B cell (primary cell): ENCODE data around the gene CD274. TPM values are rescaled to one million over a fixed set of nuclear protein-coding genes. Genes with fewer than 3 reads are reported as not detected.

Experiments
- ATAC-seq: fragments of 200-7000 bp; cut with Tn5 transposase; one replicate; pipeline ENCODE4 v1.10.0; 2021; ENCODE audit warnings: low read depth, mild to moderate bottlenecking, moderate number of reproducible peaks, moderate library complexity
- CTCF ChIA-PET: fragments of 350-600 bp; sonication (Branson Sonifier 250); formaldehyde crosslinking; loops from one replicate; lab custom pipeline; 2021; ENCODE audit warnings: antibody characterized with exemption, inconsistent platforms; lab: Charles Lee
- POLR2A ChIA-PET: fragments of 350-600 bp; sonication (Branson Sonifier 250); formaldehyde crosslinking; loops from one replicate; lab custom pipeline; 2021; ENCODE audit warnings: antibody characterized with exemption; lab: Charles Lee
- DNase-seq: peaks from one replicate; pipeline ENCODE4 v3.0.0; 2013
- H2AFZ ChIP-seq: 2 replicates; pipeline ENCODE4 v1.6.1; 2012; ENCODE audit warnings: mild to moderate bottlenecking, low read depth, low read length; ENCODE audit not compliant: insufficient read depth, poor library complexity, severe bottlenecking
- H3K27ac ChIP-seq, 2 donors: 1 replicate in 1 of 2; 2 replicates in 1 of 2; pipeline ENCODE4 v1.5.1; 2012 to 2013; ENCODE audit warnings: low read length in 2 of 2, mild to moderate bottlenecking in 2 of 2, moderate library complexity in 1 of 2
- H3K27me3 ChIP-seq, 4 experiments: fragments of 200-600 bp in 1 of 4; sonication (generic) in 1 of 4; replicated peaks in 1 of 4; 1 replicate in 2 of 4; 2 replicates in 2 of 4; pipeline versions ENCODE4 v1.6.1 to v1.7.0; 2013 to 2016; ENCODE audit warnings: low read length in 3 of 4, mild to moderate bottlenecking in 2 of 4, mixed read lengths in 1 of 4, moderate library complexity in 1 of 4; ENCODE audit not compliant: insufficient read depth in 4 of 4, control insufficient read depth in 3 of 4; ENCODE audit errors: control extremely low read depth in 1 of 4
- H3K36me3 ChIP-seq, 2 experiments: replicated peaks in 1 of 2; 1 replicate in 1 of 2; 2 replicates in 1 of 2; pipeline versions ENCODE4 v1.6.1 to v1.7.1; 2013; ENCODE audit warnings: low read length in 1 of 2; ENCODE audit not compliant: insufficient read depth in 2 of 2, control insufficient read depth in 1 of 2; ENCODE audit errors: control extremely low read depth in 1 of 2, extremely low read depth in 1 of 2
- H3K4me1 ChIP-seq, 2 donors: fragments of 200-600 bp in 1 of 2; sonication (generic) in 1 of 2; 1 replicate in 1 of 2; 2 replicates in 1 of 2; pipeline versions ENCODE4 v1.5.1 to v1.6.1; 2013 to 2017; ENCODE audit warnings: low read length in 2 of 2; ENCODE audit not compliant: control insufficient read depth in 2 of 2, insufficient read depth in 2 of 2
- H3K4me2 ChIP-seq: replicated peaks from 2 replicates; pipeline ENCODE3; 2012; ENCODE audit warnings: mild to moderate bottlenecking, low read depth, low read length; ENCODE audit not compliant: poor library complexity, severe bottlenecking
- H3K4me3 ChIP-seq, 5 experiments: fragments of 200-600 bp in 1 of 5; sonication (generic) in 1 of 5; 1 replicate in 3 of 5; 2 replicates in 2 of 5; pipeline versions ENCODE4 v1.5.1 to v1.7.0; 2011 to 2016; ENCODE audit warnings: low read length in 4 of 5, mild to moderate bottlenecking in 4 of 5, low read depth in 2 of 5, control low read depth in 1 of 5, moderate library complexity in 1 of 5; ENCODE audit not compliant: insufficient read depth in 1 of 5; ENCODE audit errors: control extremely low read depth in 1 of 5, extremely low read depth in 1 of 5
- H3K79me2 ChIP-seq: fragments of 200-600 bp; sonication (generic); one replicate; pipeline ENCODE4 v1.6.0; 2016; ENCODE audit warnings: low read length; ENCODE audit not compliant: control insufficient read depth, insufficient read depth
- H3K9ac ChIP-seq: fragments of 200-600 bp; sonication (generic); 2 replicates; pipeline ENCODE4 v1.6.1; 2017; ENCODE audit warnings: mild to moderate bottlenecking, low read length, moderate library complexity
- H3K9me3 ChIP-seq, 3 donors: one replicate each; pipeline versions ENCODE4 v1.6.1 to v1.7.1; 2013; ENCODE audit warnings: low read length in 2 of 3; ENCODE audit not compliant: control insufficient read depth in 2 of 3, insufficient read depth in 1 of 3; ENCODE audit errors: control extremely low read depth in 1 of 3
- H4K20me1 ChIP-seq: 2 replicates; pipeline ENCODE4 v1.6.0; 2012; ENCODE audit warnings: mild to moderate bottlenecking, low read length; ENCODE audit not compliant: insufficient read depth, control insufficient read depth, poor library complexity, severe bottlenecking
- H3K27ac Mint-ChIP-seq: one replicate; pipeline ENCODE4 v1.8.0; 2021; ENCODE audit warnings: mixed read lengths
- H3K27me3 Mint-ChIP-seq: one replicate; pipeline ENCODE4 v1.8.0; 2021; ENCODE audit warnings: mixed read lengths
- H3K4me1 Mint-ChIP-seq: one replicate; pipeline ENCODE4 v1.8.0; 2021; ENCODE audit warnings: mixed read lengths
- H3K4me3 Mint-ChIP-seq: one replicate; pipeline ENCODE4 v1.8.0; 2021; ENCODE audit warnings: mixed read lengths
- H3K9me3 Mint-ChIP-seq: one replicate; pipeline ENCODE4 v1.8.0; 2022; ENCODE audit warnings: mixed read lengths; ENCODE audit not compliant: insufficient read depth
- CTCF ChIP-seq: fragments of 200-600 bp; IDR thresholded peaks from one replicate; pipeline ENCODE4 v1.8.0; 2022; ENCODE audit warnings: antibody characterized with exemption, mild to moderate bottlenecking
- EZH2 ChIP-seq: IDR thresholded peaks from 2 replicates; pipeline ENCODE4 v1.6.1; 2012; ENCODE audit warnings: borderline replicate concordance, low read depth, mild to moderate bottlenecking, moderate library complexity, low read length; ENCODE audit not compliant: insufficient read depth, poor library complexity, severe bottlenecking
- WGBS: methylation state at CpG from one replicate; pipeline ENCODE4 v1.1.5; 2013; ENCODE audit warnings: missing lambda C conversion rate; ENCODE audit not compliant: insufficient coverage; 5-methylcytosine and 5-hydroxymethylcytosine counted together
- intact Hi-C: fragments of 100-400 bp; cut with micrococcal nuclease; formaldehyde crosslinking; loops from one replicate; pipeline ENCODE4 v1.10.0; 2022
- polyA plus RNA-seq: library from polyadenylated mRNA; depleted of rRNA; stranded (reverse); fragments of >200 nt; gene quantifications from 2 replicates; pipeline ENCODE4 v1.2.3, GENCODE V29; 2012
- total RNA-seq, 2 donors: library from RNA; stranded (reverse); fragments of 120-200 nt in 1 of 2; gene quantifications; 1 replicate in 1 of 2; 2 replicates in 1 of 2; pipeline versions ENCODE4 v1.2.3 to v1.2.4, GENCODE V29; 2013 to 2022

Gene CD274
- total and polyA plus RNA-seq, 2 donors (not counting 1 experiment from before 2014, with no cell fraction given) = 1.4 to 7.0 TPM

GRCh38 chr9:5482194-5482593, 31.9 kb downstream of the CD274 start:
- H3K36me3 ChIP-seq = no peaks in the 10 kb centered on the region

GRCh38 chr9:5483306-5483705, 33.0 kb downstream of the CD274 start:
- DNase-seq = no peak
- WGBS = no CpG with 5 or more reads among the region's 2 CpGs
- H3K27me3 Mint-ChIP-seq = no peaks in the 10 kb centered on the region
- no peak overlapping the region for H3K9ac ChIP-seq
- ChIA-PET CTCF (interaction anchor here (0.6 kb wide), 1 partner anchor 20 kb away, joined by 3 read pairs; no protein-coding TSS in a partner anchor), POLR2A (no interaction called here)
- TF ChIP-seq CTCF (no peak), EZH2 (no peak)
- no peaks in the 10 kb centered on the region for H4K20me1 ChIP-seq
- no peaks in the 10 kb centered on the region for H3K9me3 Mint-ChIP-seq
- H3K79me2 ChIP-seq = no peaks in the 10 kb centered on the region
- H3K27ac ChIP-seq = no peak overlapping the region
- ATAC-seq = no peak
- H2AFZ ChIP-seq = no peak overlapping the region
- no peak overlapping the region for H3K4me3 Mint-ChIP-seq
- peaks cover 13% of the 10 kb centered on the region for H3K4me1 Mint-ChIP-seq
- no peaks in the 10 kb centered on the region for H3K27me3 ChIP-seq
- H3K36me3 ChIP-seq = no peaks in the 10 kb centered on the region
- H3K4me2 ChIP-seq = no peak overlapping the region
- H3K4me1 ChIP-seq = peaks cover 0 to 7% of the 10 kb centered on the region in 2 donors
- H3K9me3 ChIP-seq = no peaks in the 10 kb centered on the region
- intact Hi-C loops = no loop called here
- no peak overlapping the region for H3K4me3 ChIP-seq
- no peak overlapping the region for H3K27ac Mint-ChIP-seq

More at GRCh38 chr9:5482194-5482593, 31.9 kb downstream of the CD274 start:
- H3K27ac ChIP-seq = no peak overlapping the region
- DNase-seq = no peak
- H3K4me1 ChIP-seq = peaks cover 0 to 7% of the 10 kb centered on the region in 2 donors
- ATAC-seq = no peak
- H3K27me3 ChIP-seq = no peaks in the 10 kb centered on the region
- H4K20me1 ChIP-seq = no peaks in the 10 kb centered on the region
- Mint-ChIP-seq H3K4me3 (no peak overlapping the region), H3K9me3 (no peaks in the 10 kb centered on the region), H3K4me1 (peaks cover 13% of the 10 kb centered on the region), H3K27ac (no peak overlapping the region), H3K27me3 (no peaks in the 10 kb centered on the region)
- no peak overlapping the region for H3K9ac ChIP-seq
- no peak overlapping the region for H3K4me3 ChIP-seq
- peaks cover 0 to 6% (median 0%) of the 10 kb centered on the region in 3 donors for H3K9me3 ChIP-seq
- ChIA-PET CTCF (no interaction called here), POLR2A (no interaction called here)
- H3K79me2 ChIP-seq = no peaks in the 10 kb centered on the region
- intact Hi-C loops = no loop called here
- no peak overlapping the region for H2AFZ ChIP-seq
- H3K4me2 ChIP-seq = no peak overlapping the region
- TF ChIP-seq EZH2 (no peak), CTCF (no peak)
- 100% methylated on average over 5 of the region's 8 CpGs for WGBS
